Measurements from ENCODE around the gene DEFB123.

DNA sequence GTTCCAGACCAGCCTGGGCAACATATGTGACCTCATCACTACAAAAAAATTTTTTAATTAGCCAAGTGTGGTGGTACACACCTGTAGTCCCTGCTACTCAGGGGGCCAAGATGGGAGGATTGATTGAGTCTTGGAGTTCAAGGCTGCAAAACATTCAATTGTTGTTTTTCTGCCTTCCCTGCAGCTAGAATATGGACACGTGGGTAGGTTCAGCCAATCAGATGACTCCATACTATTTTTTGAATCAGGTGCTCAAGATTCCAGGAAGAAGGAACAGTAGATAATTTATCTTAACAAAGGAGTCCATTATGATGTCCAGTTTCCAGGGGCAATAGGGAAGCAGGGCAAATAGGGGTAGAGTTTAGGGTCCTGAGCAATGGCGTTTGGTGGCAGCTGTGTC lies 47.6 kb upstream of the DEFB123 start:
- TF ChIP-seq, protein P1, sequence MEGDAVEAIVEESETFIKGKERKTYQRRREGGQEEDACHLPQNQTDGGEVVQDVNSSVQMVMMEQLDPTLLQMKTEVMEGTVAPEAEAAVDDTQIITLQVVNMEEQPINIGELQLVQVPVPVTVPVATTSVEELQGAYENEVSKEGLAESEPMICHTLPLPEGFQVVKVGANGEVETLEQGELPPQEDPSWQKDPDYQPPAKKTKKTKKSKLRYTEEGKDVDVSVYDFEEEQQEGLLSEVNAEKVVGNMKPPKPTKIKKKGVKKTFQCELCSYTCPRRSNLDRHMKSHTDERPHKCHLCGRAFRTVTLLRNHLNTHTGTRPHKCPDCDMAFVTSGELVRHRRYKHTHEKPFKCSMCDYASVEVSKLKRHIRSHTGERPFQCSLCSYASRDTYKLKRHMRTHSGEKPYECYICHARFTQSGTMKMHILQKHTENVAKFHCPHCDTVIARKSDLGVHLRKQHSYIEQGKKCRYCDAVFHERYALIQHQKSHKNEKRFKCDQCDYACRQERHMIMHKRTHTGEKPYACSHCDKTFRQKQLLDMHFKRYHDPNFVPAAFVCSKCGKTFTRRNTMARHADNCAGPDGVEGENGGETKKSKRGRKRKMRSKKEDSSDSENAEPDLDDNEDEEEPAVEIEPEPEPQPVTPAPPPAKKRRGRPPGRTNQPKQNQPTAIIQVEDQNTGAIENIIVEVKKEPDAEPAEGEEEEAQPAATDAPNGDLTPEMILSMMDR (IDR thresholded peaks at IDR 0.05; ENCODE audit: low read depth, low read length, missing input control) = no peak
- TF ChIP-seq, protein P2, sequence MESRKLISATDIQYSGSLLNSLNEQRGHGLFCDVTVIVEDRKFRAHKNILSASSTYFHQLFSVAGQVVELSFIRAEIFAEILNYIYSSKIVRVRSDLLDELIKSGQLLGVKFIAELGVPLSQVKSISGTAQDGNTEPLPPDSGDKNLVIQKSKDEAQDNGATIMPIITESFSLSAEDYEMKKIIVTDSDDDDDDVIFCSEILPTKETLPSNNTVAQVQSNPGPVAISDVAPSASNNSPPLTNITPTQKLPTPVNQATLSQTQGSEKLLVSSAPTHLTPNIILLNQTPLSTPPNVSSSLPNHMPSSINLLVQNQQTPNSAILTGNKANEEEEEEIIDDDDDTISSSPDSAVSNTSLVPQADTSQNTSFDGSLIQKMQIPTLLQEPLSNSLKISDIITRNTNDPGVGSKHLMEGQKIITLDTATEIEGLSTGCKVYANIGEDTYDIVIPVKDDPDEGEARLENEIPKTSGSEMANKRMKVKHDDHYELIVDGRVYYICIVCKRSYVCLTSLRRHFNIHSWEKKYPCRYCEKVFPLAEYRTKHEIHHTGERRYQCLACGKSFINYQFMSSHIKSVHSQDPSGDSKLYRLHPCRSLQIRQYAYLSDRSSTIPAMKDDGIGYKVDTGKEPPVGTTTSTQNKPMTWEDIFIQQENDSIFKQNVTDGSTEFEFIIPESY (IDR thresholded peaks at IDR 0.05) = no peak
- TF ChIP-seq RAD21 (IDR thresholded peaks at IDR 0.05) (no peak), EGR1 (IDR thresholded peaks at IDR 0.05; ENCODE audit: low read depth in 2 of 2) (no peak), HNF4G (IDR thresholded peaks at IDR 0.05) (no peak), YY1 (IDR thresholded peaks at IDR 0.05) (no peak), JUND (IDR thresholded peaks at IDR 0.05) (no peak), FOXA1 (IDR thresholded peaks at IDR 0.05) (no peak), SP1 (IDR thresholded peaks at IDR 0.05) (no peak), TAF1 (conservative IDR thresholded peaks at IDR 0.05) (no peak)
- TF ChIP-seq, protein P3, sequence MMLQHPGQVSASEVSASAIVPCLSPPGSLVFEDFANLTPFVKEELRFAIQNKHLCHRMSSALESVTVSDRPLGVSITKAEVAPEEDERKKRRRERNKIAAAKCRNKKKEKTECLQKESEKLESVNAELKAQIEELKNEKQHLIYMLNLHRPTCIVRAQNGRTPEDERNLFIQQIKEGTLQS (IDR thresholded peaks at IDR 0.05) = no peak
- TF ChIP-seq, protein P4, sequence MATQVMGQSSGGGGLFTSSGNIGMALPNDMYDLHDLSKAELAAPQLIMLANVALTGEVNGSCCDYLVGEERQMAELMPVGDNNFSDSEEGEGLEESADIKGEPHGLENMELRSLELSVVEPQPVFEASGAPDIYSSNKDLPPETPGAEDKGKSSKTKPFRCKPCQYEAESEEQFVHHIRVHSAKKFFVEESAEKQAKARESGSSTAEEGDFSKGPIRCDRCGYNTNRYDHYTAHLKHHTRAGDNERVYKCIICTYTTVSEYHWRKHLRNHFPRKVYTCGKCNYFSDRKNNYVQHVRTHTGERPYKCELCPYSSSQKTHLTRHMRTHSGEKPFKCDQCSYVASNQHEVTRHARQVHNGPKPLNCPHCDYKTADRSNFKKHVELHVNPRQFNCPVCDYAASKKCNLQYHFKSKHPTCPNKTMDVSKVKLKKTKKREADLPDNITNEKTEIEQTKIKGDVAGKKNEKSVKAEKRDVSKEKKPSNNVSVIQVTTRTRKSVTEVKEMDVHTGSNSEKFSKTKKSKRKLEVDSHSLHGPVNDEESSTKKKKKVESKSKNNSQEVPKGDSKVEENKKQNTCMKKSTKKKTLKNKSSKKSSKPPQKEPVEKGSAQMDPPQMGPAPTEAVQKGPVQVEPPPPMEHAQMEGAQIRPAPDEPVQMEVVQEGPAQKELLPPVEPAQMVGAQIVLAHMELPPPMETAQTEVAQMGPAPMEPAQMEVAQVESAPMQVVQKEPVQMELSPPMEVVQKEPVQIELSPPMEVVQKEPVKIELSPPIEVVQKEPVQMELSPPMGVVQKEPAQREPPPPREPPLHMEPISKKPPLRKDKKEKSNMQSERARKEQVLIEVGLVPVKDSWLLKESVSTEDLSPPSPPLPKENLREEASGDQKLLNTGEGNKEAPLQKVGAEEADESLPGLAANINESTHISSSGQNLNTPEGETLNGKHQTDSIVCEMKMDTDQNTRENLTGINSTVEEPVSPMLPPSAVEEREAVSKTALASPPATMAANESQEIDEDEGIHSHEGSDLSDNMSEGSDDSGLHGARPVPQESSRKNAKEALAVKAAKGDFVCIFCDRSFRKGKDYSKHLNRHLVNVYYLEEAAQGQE (IDR thresholded peaks at IDR 0.05) = no peak
- TF ChIP-seq, protein P5, sequence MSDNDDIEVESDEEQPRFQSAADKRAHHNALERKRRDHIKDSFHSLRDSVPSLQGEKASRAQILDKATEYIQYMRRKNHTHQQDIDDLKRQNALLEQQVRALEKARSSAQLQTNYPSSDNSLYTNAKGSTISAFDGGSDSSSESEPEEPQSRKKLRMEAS (IDR thresholded peaks at IDR 0.05) = no peak
